GM12878 (cell line): ENCODE measurements around the gene HOXD1. TPM values are rescaled to one million over a fixed set of nuclear protein-coding genes. Genes with fewer than 3 reads are reported as not detected.

Source experiments
- ATAC-seq: fragments of 200-7000 bp; cut with Tn5 transposase; 3 replicates; pipeline ENCODE4 v1.9.1; 2020; ENCODE audit warnings: mild to moderate bottlenecking, moderate library complexity
- BruUV-seq: library from RNA; stranded (reverse); fragments of 400-500 nt; replicated peaks from 2 replicates; lab custom pipeline; 2021; lab: Mats Ljungman, UMichigan
- CTCF ChIA-PET: fragments of 300-600 bp; sonication (Branson Sonifier 250); formaldehyde crosslinking; extraction: SDS; loops from one replicate; lab custom pipeline; 2021; ENCODE audit warnings: inconsistent platforms; lab: Yijun Ruan, JAX
- POLR2A ChIA-PET: fragments of 350-600 bp; formaldehyde crosslinking; extraction: SDS; loops from one replicate; lab custom pipeline; 2021; ENCODE audit warnings: inconsistent platforms; lab: Charles Lee
- RAD21 ChIA-PET: fragments of 300-600 bp; sonication (Branson Sonifier 250); formaldehyde crosslinking; loops from one replicate; lab custom pipeline; 2023; ENCODE audit warnings: antibody characterized with exemption; ENCODE audit not compliant: unreplicated experiment; lab: Charles Lee
- SMC1A ChIA-PET: fragments of 300-600 bp; sonication (Branson Sonifier 250); formaldehyde crosslinking; loops from one replicate; lab custom pipeline; 2023; ENCODE audit not compliant: unreplicated experiment, uncharacterized antibody; lab: Charles Lee
- DNase-seq: peaks from one replicate; pipeline ENCODE4 v3.0.0-alpha.2; 2011; ENCODE audit warnings: low read depth, low spot score
- FAIRE-seq: peaks from 3 replicates; lab custom pipeline; 2011; peaks lifted over from hg19 to GRCh38; lab: Jason Lieb, UNC
- H2AFZ ChIP-seq: 2 replicates; pipeline ENCODE4 v1.6.0; 2011; ENCODE audit warnings: low read depth, low read length, control low read depth; ENCODE audit not compliant: control insufficient read depth
- H3K27ac ChIP-seq: 2 replicates; pipeline ENCODE4 v1.5.1; 2011; ENCODE audit warnings: control low read depth; ENCODE audit not compliant: control insufficient read depth, insufficient read depth
- H3K27me3 ChIP-seq, 2 experiments: replicated peaks in 1 of 2; 2 replicates each; pipeline versions ENCODE4 v1.6.0 to v1.6.1; 2011; ENCODE audit warnings: low read length in 1 of 2; ENCODE audit not compliant: control insufficient read depth in 2 of 2, insufficient read depth in 2 of 2
- H3K36me3 ChIP-seq, 2 experiments: 2 replicates each; pipeline ENCODE4 v1.5.1; 2011; ENCODE audit warnings: low read length in 1 of 2; ENCODE audit not compliant: control insufficient read depth in 2 of 2, insufficient read depth in 2 of 2
- H3K4me1 ChIP-seq: 2 replicates; pipeline ENCODE4 v1.6.1; 2011; ENCODE audit warnings: mild to moderate bottlenecking, low read length, moderate library complexity, mixed read lengths; ENCODE audit not compliant: control insufficient read depth, insufficient read depth
- H3K4me2 ChIP-seq: 2 replicates; pipeline ENCODE4 v1.6.0; 2011; ENCODE audit warnings: control low read depth; ENCODE audit not compliant: control insufficient read depth, insufficient read depth
- H3K4me3 ChIP-seq: fragments of 200-600 bp; sonication (generic); 2 replicates; pipeline ENCODE4 v1.5.1; 2016
- H3K79me2 ChIP-seq: 2 replicates; pipeline ENCODE4 v1.6.0; 2011; ENCODE audit warnings: low read length; ENCODE audit not compliant: control insufficient read depth, insufficient read depth
- H3K9ac ChIP-seq: 2 replicates; pipeline ENCODE4 v1.8.0; 2011; ENCODE audit warnings: low read length, control low read depth, mixed read lengths; ENCODE audit not compliant: control insufficient read depth, insufficient read depth
- H3K9me3 ChIP-seq: replicated peaks from 3 replicates; pipeline ENCODE4 v1.5.1; 2011; ENCODE audit warnings: mild to moderate bottlenecking, low read length; ENCODE audit not compliant: control insufficient read depth, insufficient read depth
- H4K20me1 ChIP-seq: 2 replicates; pipeline ENCODE4 v1.6.0; 2011; ENCODE audit not compliant: control insufficient read depth, insufficient read depth
- CHD2 ChIP-seq: IDR thresholded peaks from 2 replicates; pipeline ENCODE4 v1.6.1; 2011; ENCODE audit warnings: low read depth, low read length, improper control_type of control experiment, borderline replicate concordance
- HCFC1 ChIP-seq: fragments of 150-350 bp; IDR thresholded peaks from 2 replicates; pipeline ENCODE4 v1.6.1; 2014; ENCODE audit warnings: low read length
- KDM1A ChIP-seq: fragments of 200-600 bp; sonication (generic); IDR thresholded peaks from 2 replicates; pipeline ENCODE4 v1.6.1; 2016; ENCODE audit warnings: borderline replicate concordance
- POU2F2 ChIP-seq: IDR thresholded peaks from 3 replicates; pipeline ENCODE4 v1.6.1; 2011; ENCODE audit warnings: low read depth, mild to moderate bottlenecking, low read length, borderline replicate concordance
- SPI1 ChIP-seq: IDR thresholded peaks from 2 replicates; pipeline ENCODE4 v1.6.1; 2011; ENCODE audit warnings: low read depth, mild to moderate bottlenecking, low read length, moderate library complexity, borderline replicate concordance; ENCODE audit not compliant: insufficient read depth
- WGBS: methylation state at CpG from one replicate; pipeline ENCODE4 v1.1.6; 2016; ENCODE audit warnings: low lambda C conversion rate; ENCODE audit not compliant: insufficient replicate concordance, insufficient coverage; ENCODE audit errors: missing lambda C conversion rate; 5-methylcytosine and 5-hydroxymethylcytosine counted together
- in situ Hi-C: fragments of 300-500 bp; cut with MboI; formaldehyde crosslinking; loops from 9 replicates; pipeline ENCODE4 v1.14.3; 2018; ENCODE audit warnings: mixed read lengths
- intact Hi-C: fragments of 100-400 bp; cut with micrococcal nuclease; formaldehyde crosslinking; loops from one replicate; pipeline ENCODE4 v1.14.2; 2022; ENCODE audit not compliant: unreplicated experiment
- polyA plus RNA-seq, 11 experiments: library from polyadenylated mRNA; depleted of rRNA in 4 of 11; unstranded in 6 of 11; stranded (reverse) in 5 of 11; fragments of >200 nt; fragmentation: Nextera tagmentation in 4 of 11; fragmentation: Illumina TruSeq in 1 of 11; extraction: Ambion mirVana in 4 of 11; extraction: Trizol in 1 of 11; gene quantifications; 1 replicate in 1 of 11; 2 replicates in 10 of 11; pipeline versions ENCODE4 v1.2.1 to v1.2.3, GENCODE V29; 2011 to 2016; ENCODE audit warnings: inconsistent platforms in 2 of 11, missing spikeins in 2 of 11, low read depth in 1 of 11
- total RNA-seq, 4 experiments: library from RNA; depleted of rRNA in 3 of 4; stranded (reverse); fragments of >200 nt in 3 of 4; fragmentation: Illumina TruSeq in 1 of 4; extraction: Trizol in 1 of 4; gene quantifications; 2 replicates each; pipeline versions ENCODE4 v1.2.1 to v1.2.3, GENCODE V29; 2013 to 2021
- TF ChIP-seq, protein P1 (sequence below): fragments of 150-350 bp; IDR thresholded peaks from 2 replicates; pipeline ENCODE4 v1.6.1; 2016; ENCODE audit warnings: low read depth, low read length

HOXD1 gene
- total and polyA plus RNA-seq, 10 of the 15 experiments (the other 5 are each of a cell fraction or from before 2014, with no cell fraction given) = not detected

DNA sequence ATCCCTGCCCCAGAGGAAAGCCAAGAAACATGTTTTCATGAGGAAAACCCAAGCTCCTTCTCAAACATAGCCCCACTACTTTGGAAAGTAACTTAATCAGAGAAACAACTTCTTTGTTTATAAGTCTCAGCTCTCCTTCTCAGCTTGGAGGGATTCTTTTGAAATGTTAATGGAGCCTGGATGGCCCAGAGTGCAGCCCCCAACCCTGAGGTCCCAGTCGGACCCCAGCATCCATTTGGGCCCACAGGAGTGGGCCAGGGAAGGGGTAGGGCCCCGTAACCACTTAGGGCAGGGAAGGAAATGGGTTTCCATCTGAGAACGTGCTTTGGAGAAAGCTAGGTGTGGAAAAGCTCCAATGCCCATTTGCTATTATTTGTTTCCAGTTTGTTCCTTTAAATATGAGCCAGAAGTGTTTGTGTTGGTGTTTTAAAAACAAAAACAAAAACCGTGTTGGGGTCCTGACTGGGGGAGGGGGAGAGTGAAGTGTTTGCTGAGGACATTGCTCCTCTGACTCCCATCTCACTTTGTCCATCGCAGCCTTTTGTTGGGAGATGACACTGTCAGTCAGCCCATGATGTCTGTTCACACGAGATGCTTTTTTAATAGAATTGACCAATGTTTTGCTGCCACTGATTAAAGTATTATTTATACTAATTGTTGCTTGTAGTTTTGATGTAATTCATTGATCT is 33.0 kb upstream of the HOXD1 start:
- Histone ChIP-seq H2AFZ (no peak overlapping the region), H3K4me2 (no peak overlapping the region), H3K9me3 (no peaks in the 10 kb centered on the region; the same call in 2 of the 3 replicates), H3K79me2 (no peaks in the 10 kb centered on the region), H3K4me3 (no peak overlapping the region), H3K27me3 (peaks cover 4 to 40% of the 10 kb centered on the region in 2 experiments), H3K36me3 (no peaks in the 10 kb centered on the region), H3K4me1 (no peaks in the 10 kb centered on the region), H3K27ac (no peak overlapping the region), H4K20me1 (no peaks in the 10 kb centered on the region), H3K9ac (no peak overlapping the region)
- ChIA-PET CTCF (interaction anchor here (0.6 to 2.7 kb wide), 2 partner anchors 300 to 302 kb away, joined by 3 to 7 read pairs; no protein-coding TSS in a partner anchor), SMC1A (interaction anchor here (0.8 to 1.3 kb wide), 2 partner anchors 481 to 497 kb away, joined by 3 read pairs; no protein-coding TSS in a partner anchor), RAD21 (interaction anchor here (1.5 kb wide), 1 partner anchor 398 kb away, joined by 3 read pairs; no protein-coding TSS in a partner anchor), POLR2A (no interaction called here)
- ATAC-seq = no peak
- in situ Hi-C loops = no loop called here
- BruUV-seq = no TSS peak
- TF ChIP-seq CHD2 = no peak
- TF ChIP-seq HCFC1 = no peak
- no peak for TF ChIP-seq KDM1A
- no peak for TF ChIP-seq POU2F2
- TF ChIP-seq, protein P1, sequence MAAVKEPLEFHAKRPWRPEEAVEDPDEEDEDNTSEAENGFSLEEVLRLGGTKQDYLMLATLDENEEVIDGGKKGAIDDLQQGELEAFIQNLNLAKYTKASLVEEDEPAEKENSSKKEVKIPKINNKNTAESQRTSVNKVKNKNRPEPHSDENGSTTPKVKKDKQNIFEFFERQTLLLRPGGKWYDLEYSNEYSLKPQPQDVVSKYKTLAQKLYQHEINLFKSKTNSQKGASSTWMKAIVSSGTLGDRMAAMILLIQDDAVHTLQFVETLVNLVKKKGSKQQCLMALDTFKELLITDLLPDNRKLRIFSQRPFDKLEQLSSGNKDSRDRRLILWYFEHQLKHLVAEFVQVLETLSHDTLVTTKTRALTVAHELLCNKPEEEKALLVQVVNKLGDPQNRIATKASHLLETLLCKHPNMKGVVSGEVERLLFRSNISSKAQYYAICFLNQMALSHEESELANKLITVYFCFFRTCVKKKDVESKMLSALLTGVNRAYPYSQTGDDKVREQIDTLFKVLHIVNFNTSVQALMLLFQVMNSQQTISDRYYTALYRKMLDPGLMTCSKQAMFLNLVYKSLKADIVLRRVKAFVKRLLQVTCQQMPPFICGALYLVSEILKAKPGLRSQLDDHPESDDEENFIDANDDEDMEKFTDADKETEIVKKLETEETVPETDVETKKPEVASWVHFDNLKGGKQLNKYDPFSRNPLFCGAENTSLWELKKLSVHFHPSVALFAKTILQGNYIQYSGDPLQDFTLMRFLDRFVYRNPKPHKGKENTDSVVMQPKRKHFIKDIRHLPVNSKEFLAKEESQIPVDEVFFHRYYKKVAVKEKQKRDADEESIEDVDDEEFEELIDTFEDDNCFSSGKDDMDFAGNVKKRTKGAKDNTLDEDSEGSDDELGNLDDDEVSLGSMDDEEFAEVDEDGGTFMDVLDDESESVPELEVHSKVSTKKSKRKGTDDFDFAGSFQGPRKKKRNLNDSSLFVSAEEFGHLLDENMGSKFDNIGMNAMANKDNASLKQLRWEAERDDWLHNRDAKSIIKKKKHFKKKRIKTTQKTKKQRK = no peak
- no peak for TF ChIP-seq SPI1
- 6% methylated on average over 6 of the region's 6 CpGs for WGBS
- intact Hi-C loops = no loop called here
- no peak for FAIRE-seq
- DNase-seq = no peak
